Cardiac muscle cell (in vitro differentiated cells and primary cell): Measurements from ENCODE around the gene MZT2A. TPM values are rescaled to one million over a fixed set of nuclear protein-coding genes. Genes with fewer than 3 reads are reported as not detected.
"Not testable (repeated sequence)": the region's sequence is repeated elsewhere in the genome, so short reads cannot be mapped to it uniquely, and the experiment has no call there.

ENCODE experiments used
- DNase-seq, 2 donors: peaks; one replicate each; pipeline versions ENCODE4 v3.0.0 to v3.0.0-alpha.2; 2010 to 2017; ENCODE audit warnings: low read depth in 1 of 2, low spot score in 1 of 2
- H3K27ac ChIP-seq: fragments of 200-600 bp; sonication (generic); 2 replicates; pipeline ENCODE4 v1.5.1; 2016
- H3K27me3 ChIP-seq: fragments of 200-600 bp; sonication (generic); 2 replicates; pipeline ENCODE4 v1.6.0; 2016; ENCODE audit warnings: control low read depth
- H3K36me3 ChIP-seq: fragments of 200-600 bp; sonication (generic); 2 replicates; pipeline ENCODE4 v1.5.1; 2016; ENCODE audit warnings: control low read depth
- H3K4me1 ChIP-seq: fragments of 200-600 bp; sonication (generic); 2 replicates; pipeline ENCODE4 v1.8.1; 2017; ENCODE audit warnings: low read depth, mild to moderate bottlenecking, mixed run types
- H3K4me3 ChIP-seq: fragments of 200-600 bp; sonication (generic); 2 replicates; pipeline ENCODE4 v1.5.1; 2016; ENCODE audit warnings: mild to moderate bottlenecking
- H3K9me3 ChIP-seq: fragments of 200-600 bp; sonication (generic); 2 replicates; pipeline ENCODE4 v1.5.1; 2017; ENCODE audit warnings: low read depth, mild to moderate bottlenecking, control low read depth
- CTCF ChIP-seq: IDR thresholded peaks from 2 replicates; pipeline ENCODE4 v1.5.1; 2012; ENCODE audit warnings: low read depth, mild to moderate bottlenecking, low read length
- polyA plus RNA-seq: library from polyadenylated mRNA; unstranded; fragments of >200 nt; fragmentation: Nextera tagmentation; extraction: Ambion mirVana; gene quantifications from 2 replicates; pipeline ENCODE4 v1.2.1, GENCODE V29; 2016
- total RNA-seq: library from RNA; depleted of rRNA; stranded (reverse); fragments of >200 nt; gene quantifications from 2 replicates; pipeline ENCODE4 v1.2.3, GENCODE V29; 2016

MZT2A gene
- total and polyA plus RNA-seq, 2 experiments from 2014 or later = 146 to 233 TPM

GRCh38 chr2:131478850-131479461, 13.2 kb downstream of the MZT2A start:
- H3K4me3 ChIP-seq, DNase-seq, H3K4me1 ChIP-seq, H3K9me3 ChIP-seq, H3K27me3 ChIP-seq, H3K36me3 ChIP-seq, H3K27ac ChIP-seq: not testable (repeated sequence)

- not testable (repeated sequence) for H3K36me3 ChIP-seq, H3K9me3 ChIP-seq, H3K27me3 ChIP-seq, H3K27ac ChIP-seq, H3K4me1 ChIP-seq, H3K4me3 ChIP-seq
- DNase-seq = peak in 1 of 2 donors; percentile 27
Measured at GRCh38 chr2:131478074-131478849, 13.9 kb downstream of the MZT2A start.

- H3K9me3 ChIP-seq, H3K4me1 ChIP-seq, H3K27me3 ChIP-seq, DNase-seq, H3K27ac ChIP-seq, H3K4me3 ChIP-seq, H3K36me3 ChIP-seq: not testable (repeated sequence)
Measured at GRCh38 chr2:131477227-131477626, 15.0 kb downstream of the MZT2A start.

- H3K4me3 ChIP-seq, H3K36me3 ChIP-seq, H3K27ac ChIP-seq, H3K9me3 ChIP-seq, H3K27me3 ChIP-seq, H3K4me1 ChIP-seq, DNase-seq: not testable (repeated sequence)
Measured at GRCh38 chr2:131476363-131476762, 15.8 kb downstream of the MZT2A start.

- Histone ChIP-seq H3K27me3 (no peaks in the 10 kb centered on the region), H3K36me3 (no peaks in the 10 kb centered on the region), H3K4me1 (no peaks in the 10 kb centered on the region), H3K27ac (no peak within 1 kb of the TSS), H3K9me3 (no peaks in the 10 kb centered on the region), H3K4me3 (no peak within 1 kb of the TSS)
- DNase-seq = no peak
- TF ChIP-seq CTCF = no peak
Measured at GRCh38 chr2:131475831-131476230, 16.4 kb downstream of the MZT2A start, which contains the start of gene TUBA3D. Gene TUBA3D, plus strand, starts transcription at chr2:131476119. Its CDS starts 81 bp downstream, at chr2:131476200.

- H3K9me3 ChIP-seq, H3K27ac ChIP-seq, H3K27me3 ChIP-seq, H3K4me1 ChIP-seq, H3K4me3 ChIP-seq, H3K36me3 ChIP-seq, DNase-seq: not testable (repeated sequence)
Measured at GRCh38 chr2:131473266-131473665, 18.9 kb downstream of the MZT2A start.

GRCh38 chr2:131471624-131472023, 20.6 kb downstream of the MZT2A start:
- not testable (repeated sequence) for H3K4me3 ChIP-seq, DNase-seq, H3K4me1 ChIP-seq, H3K36me3 ChIP-seq, H3K9me3 ChIP-seq, H3K27ac ChIP-seq, H3K27me3 ChIP-seq

GRCh38 chr2:131470944-131471343, 21.3 kb downstream of the MZT2A start:
- H3K36me3 ChIP-seq, DNase-seq, H3K27ac ChIP-seq, H3K9me3 ChIP-seq, H3K4me1 ChIP-seq, H3K4me3 ChIP-seq, H3K27me3 ChIP-seq: not testable (repeated sequence)

- not testable (repeated sequence) for DNase-seq, H3K9me3 ChIP-seq
Measured at GRCh38 chr2:131467722-131468121, 24.5 kb downstream of the MZT2A start.

GRCh38 chr2:131454914-131455313, 37.3 kb downstream of the MZT2A start:
- not testable (repeated sequence) for H3K36me3 ChIP-seq, H3K4me1 ChIP-seq, H3K9me3 ChIP-seq, H3K27me3 ChIP-seq, H3K4me3 ChIP-seq, DNase-seq, H3K27ac ChIP-seq

More at GRCh38 chr2:131467722-131468121, 24.5 kb downstream of the MZT2A start:
- H3K27me3 ChIP-seq, H3K27ac ChIP-seq, H3K36me3 ChIP-seq, H3K4me3 ChIP-seq, H3K4me1 ChIP-seq: not testable (repeated sequence)

- not testable (repeated sequence) for H3K4me1 ChIP-seq, DNase-seq, H3K9me3 ChIP-seq, H3K27ac ChIP-seq, H3K36me3 ChIP-seq, H3K27me3 ChIP-seq, H3K4me3 ChIP-seq
Measured at GRCh38 chr2:131451265-131451949, 40.8 kb downstream of the MZT2A start.

GRCh38 chr2:131447981-131448380, 44.2 kb downstream of the MZT2A start:
- H3K4me3 ChIP-seq, H3K27ac ChIP-seq, DNase-seq, H3K36me3 ChIP-seq, H3K27me3 ChIP-seq, H3K4me1 ChIP-seq, H3K9me3 ChIP-seq: not testable (repeated sequence)
